Fibroblast of lung (primary cell): Measurements from ENCODE around the gene LSM11. TPM values are rescaled to one million over a fixed set of nuclear protein-coding genes. Genes with fewer than 3 reads are reported as not detected.
A peak's percentile ranks its signal among the peaks of the same experiment; 100 is the strongest.

Source experiments
- DNase-seq, 2 donors: peaks; one replicate each; pipeline versions ENCODE4 v3.0.0 to v3.0.0-alpha.2; 2010; ENCODE audit warnings: low read depth in 2 of 2
- H2AFZ ChIP-seq: 2 replicates; pipeline ENCODE4 v1.5.1; 2012; ENCODE audit warnings: low read length, control low read depth, inconsistent platforms
- H3K27ac ChIP-seq: 2 replicates; pipeline ENCODE4 v1.5.1; 2011; ENCODE audit warnings: low read length, control low read depth; ENCODE audit not compliant: insufficient read depth
- H3K27me3 ChIP-seq: 2 replicates; pipeline ENCODE4 v1.5.1; 2011; ENCODE audit warnings: mild to moderate bottlenecking, low read length; ENCODE audit not compliant: control insufficient read depth, insufficient read depth
- H3K36me3 ChIP-seq: 2 replicates; pipeline ENCODE4 v1.5.1; 2011; ENCODE audit warnings: low read length; ENCODE audit not compliant: control insufficient read depth, insufficient read depth
- H3K4me1 ChIP-seq: 2 replicates; pipeline ENCODE4 v1.5.1; 2011; ENCODE audit warnings: low read length; ENCODE audit not compliant: control insufficient read depth, insufficient read depth; ENCODE audit errors: extremely low read depth
- H3K4me2 ChIP-seq: 2 replicates; pipeline ENCODE4 v1.5.1; 2011; ENCODE audit warnings: low read length, control low read depth; ENCODE audit not compliant: insufficient read depth; ENCODE audit errors: extremely low read depth
- H3K4me3 ChIP-seq, 4 experiments: fragments of 200-600 bp in 1 of 4; sonication (generic) in 1 of 4; replicated peaks in 1 of 4; 2 replicates each; pipeline ENCODE4 v1.5.1; 2011 to 2016; ENCODE audit warnings: low read length in 4 of 4, low read depth in 3 of 4, mild to moderate bottlenecking in 3 of 4, control low read depth in 2 of 4, inconsistent platforms in 1 of 4, mixed read lengths in 1 of 4; ENCODE audit not compliant: insufficient read depth in 1 of 4; ENCODE audit errors: control extremely low read depth in 1 of 4
- H3K79me2 ChIP-seq: 2 replicates; pipeline ENCODE4 v1.5.1; 2012; ENCODE audit warnings: mild to moderate bottlenecking, low read length, inconsistent platforms; ENCODE audit not compliant: control insufficient read depth, insufficient read depth
- H3K9ac ChIP-seq: 2 replicates; pipeline ENCODE4 v1.5.1; 2011; ENCODE audit warnings: mild to moderate bottlenecking, low read length, control low read depth; ENCODE audit not compliant: insufficient read depth
- H3K9me3 ChIP-seq: 2 replicates; pipeline ENCODE4 v1.5.1; 2012; ENCODE audit warnings: low read depth, low read length; ENCODE audit not compliant: control insufficient read depth, insufficient read depth
- H4K20me1 ChIP-seq: 2 replicates; pipeline ENCODE4 v1.5.1; 2011; ENCODE audit warnings: low read length; ENCODE audit not compliant: control insufficient read depth, insufficient read depth; ENCODE audit errors: extremely low read depth
- CTCF ChIP-seq, 2 donors: IDR thresholded peaks in 1 of 2; conservative IDR thresholded peaks in 1 of 2; 1 replicate in 1 of 2; 2 replicates in 1 of 2; pipeline ENCODE4 v1.5.1; 2011 to 2012; ENCODE audit warnings: low read length in 2 of 2, control low read depth in 1 of 2, inconsistent platforms in 1 of 2, low read depth in 1 of 2, mild to moderate bottlenecking in 1 of 2
- EZH2 ChIP-seq: IDR thresholded peaks from 2 replicates; pipeline ENCODE4 v1.5.1; 2012; ENCODE audit warnings: low read length, control low read depth, mild to moderate bottlenecking; ENCODE audit errors: missing control alignments
- polyA plus RNA-seq, 2 donors: library from polyadenylated mRNA; depleted of rRNA in 1 of 2; stranded (reverse) in 1 of 2; unstranded in 1 of 2; fragments of >200 nt; gene quantifications; 2 replicates each; pipeline ENCODE4 v1.2.1, GENCODE V29; 2011 to 2012; ENCODE audit warnings: missing spikeins in 1 of 2
- total RNA-seq: library from RNA; depleted of rRNA; stranded (reverse); fragments of >200 nt; gene quantifications from 2 replicates; pipeline ENCODE4 v1.2.1, GENCODE V29; 2014

Gene LSM11
- total and polyA plus RNA-seq, 2 donors (not counting 1 experiment from before 2014, with no cell fraction given), result 2.1 to 2.5 TPM

- Histone ChIP-seq H3K27me3 (no peaks in the 10 kb centered on the region), H2AFZ (no peak overlapping the region), H3K4me2 (peak overlapping the region; percentile 16), H3K4me1 (peaks cover 10% of the 10 kb centered on the region), H3K79me2 (peaks cover 6% of the 10 kb centered on the region), H4K20me1 (no peaks in the 10 kb centered on the region), H3K4me3 (no peak overlapping the region), H3K9ac (no peak overlapping the region), H3K36me3 (no peaks in the 10 kb centered on the region), H3K9me3 (no peaks in the 10 kb centered on the region), H3K27ac (peak overlapping the region; percentile 41)
- TF ChIP-seq CTCF (conservative IDR thresholded peaks at IDR 0.05 in 1 of 2, IDR thresholded peaks at IDR 0.05 in 1 of 2; ENCODE audit: low read depth in 1 of 2, low read length in 2 of 2), result no peak
- TF ChIP-seq EZH2, result no peak
- peak; percentile 84 to 92 for DNase-seq
Measured at GRCh38 chr5:157748760-157749461, 5.4 kb downstream of the LSM11 start.

- no peak overlapping the region for H3K4me3 ChIP-seq
- H3K4me2 ChIP-seq, result no peak overlapping the region
- peaks cover 5% of the 10 kb centered on the region for H3K79me2 ChIP-seq
- TF ChIP-seq CTCF (conservative IDR thresholded peaks at IDR 0.05 in 1 of 2, IDR thresholded peaks at IDR 0.05 in 1 of 2; ENCODE audit: low read depth in 1 of 2, low read length in 2 of 2) (no peak), EZH2 (no peak)
- peaks cover 10% of the 10 kb centered on the region for H3K4me1 ChIP-seq
- H4K20me1 ChIP-seq, result no peaks in the 10 kb centered on the region
- no peaks in the 10 kb centered on the region for H3K27me3 ChIP-seq
- H3K9ac ChIP-seq, result no peak overlapping the region
- no peak overlapping the region for H3K27ac ChIP-seq
- no peak for DNase-seq
- no peaks in the 10 kb centered on the region for H3K9me3 ChIP-seq
- no peak overlapping the region for H2AFZ ChIP-seq
- no peaks in the 10 kb centered on the region for H3K36me3 ChIP-seq
Measured at GRCh38 chr5:157749462-157749799, 5.9 kb downstream of the LSM11 start.

DNA sequence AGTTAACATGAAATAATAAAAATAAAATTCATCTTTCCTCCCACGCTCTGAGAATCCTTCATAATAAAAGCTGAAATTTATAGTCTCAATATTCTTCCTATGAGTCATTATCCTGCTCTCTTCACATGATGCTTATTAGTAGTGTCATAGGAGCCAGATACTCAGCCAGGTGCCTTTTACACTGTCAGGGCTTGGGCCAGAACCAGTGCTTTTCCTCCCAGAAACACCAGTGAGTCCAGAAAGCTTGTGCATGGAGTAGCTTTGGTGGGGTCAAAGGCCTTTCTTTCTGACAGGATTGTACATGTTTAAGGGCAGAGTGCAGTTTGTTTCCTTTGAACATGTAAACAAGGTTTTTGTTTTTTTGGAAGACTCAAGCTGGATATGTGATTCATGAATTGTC lies 6.8 kb downstream of the LSM11 start:
- Histone ChIP-seq H3K9ac (no peak overlapping the region), H3K4me3 (no peak overlapping the region), H3K4me1 (peaks cover 8% of the 10 kb centered on the region), H3K27me3 (no peaks in the 10 kb centered on the region), H3K79me2 (peaks cover 2% of the 10 kb centered on the region), H3K36me3 (peaks cover 2% of the 10 kb centered on the region), H4K20me1 (no peaks in the 10 kb centered on the region), H2AFZ (no peak overlapping the region), H3K9me3 (no peaks in the 10 kb centered on the region), H3K27ac (no peak overlapping the region), H3K4me2 (no peak overlapping the region)
- DNase-seq, result peak in 1 of 2 donors; percentile 53
- TF ChIP-seq EZH2 (no peak), CTCF (conservative IDR thresholded peaks at IDR 0.05 in 1 of 2, IDR thresholded peaks at IDR 0.05 in 1 of 2; ENCODE audit: low read depth in 1 of 2, low read length in 2 of 2) (no peak)
